Lung microvascular endothelial cell (primary cell): ENCODE measurements around the gene PRAMEF15. TPM values are rescaled to one million over a fixed set of nuclear protein-coding genes. Genes with fewer than 3 reads are reported as not detected.
"Not testable (repeated sequence)": the region's sequence is repeated elsewhere in the genome, so short reads cannot be mapped to it uniquely, and the experiment has no call there.

Experiments
- DNase-seq, 2 donors: peaks; one replicate each; pipeline versions ENCODE4 v3.0.0 to v3.0.0-alpha.2; 2010; ENCODE audit warnings: low read depth in 2 of 2
- total RNA-seq: library from RNA; depleted of rRNA; stranded (reverse); fragments of >200 nt; gene quantifications from 2 replicates; pipeline ENCODE4 v1.2.1, GENCODE V29; 2014

PRAMEF15 gene
- not detected in 2 replicates for total RNA-seq

DNA sequence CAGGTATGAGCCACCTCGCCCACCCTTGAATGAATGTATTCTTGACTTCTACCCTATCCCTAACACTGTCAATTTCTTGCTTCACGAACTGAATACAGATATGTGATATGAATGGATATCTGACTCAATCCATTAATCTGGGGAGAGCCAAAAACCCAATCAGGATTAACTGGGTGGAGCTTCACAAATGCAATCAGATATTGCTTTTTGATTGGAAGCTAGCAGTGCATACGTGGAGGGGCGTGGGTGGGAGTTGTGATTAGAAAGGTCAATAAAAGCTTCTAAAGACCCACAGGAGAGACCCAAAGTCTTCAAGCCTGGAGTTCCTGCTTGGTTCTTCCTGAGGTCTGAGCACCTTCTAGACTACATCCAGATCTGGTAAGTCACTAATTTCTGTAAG lies at the start of gene PRAMEF15:
Gene PRAMEF15, plus strand, starts transcription at position 301 of the 400 bp plus-strand sequence. CDS start 2,827 bp downstream, outside the sequence.
- DNase-seq: not testable (repeated sequence)

DNA sequence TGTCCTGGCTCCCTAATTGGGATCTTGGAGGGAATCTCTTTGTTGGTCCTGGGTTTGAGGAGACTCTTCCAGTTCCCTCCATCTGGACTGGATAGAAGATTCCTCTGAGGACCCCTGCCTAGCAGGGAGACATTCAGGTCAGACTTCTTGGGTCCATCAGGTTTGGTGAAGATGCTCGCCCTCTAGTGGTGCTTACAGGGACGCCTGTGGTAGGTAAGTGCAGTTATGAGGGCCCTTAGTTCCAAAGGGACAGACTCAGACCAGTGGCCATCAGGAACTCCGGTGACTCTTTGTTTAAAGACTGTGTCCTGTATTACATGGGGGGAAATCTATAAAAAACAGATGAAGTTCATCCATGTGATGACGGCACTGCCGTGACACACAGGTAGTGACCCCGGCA lies 38.4 kb upstream of the PRAMEF15 start:
- peak in 1 of 2 donors; percentile 0 for DNase-seq

DNA sequence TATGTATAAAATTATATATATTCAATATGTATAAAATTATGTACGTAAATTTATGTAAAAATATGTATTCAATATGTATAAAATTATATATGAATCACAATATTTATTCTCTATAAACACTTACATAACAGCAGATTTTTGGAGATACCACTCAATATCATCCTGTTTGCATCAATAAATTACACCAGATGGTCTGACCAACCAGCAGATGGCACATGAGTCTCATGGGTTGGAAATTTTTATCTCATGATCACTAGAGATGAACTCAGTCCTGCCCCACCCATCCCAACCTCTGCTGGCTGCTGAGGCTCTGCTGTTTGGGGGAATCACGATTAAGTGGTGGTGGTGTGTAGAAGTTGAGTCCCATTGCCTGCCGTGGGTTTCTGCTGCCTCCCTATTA lies 35.8 kb upstream of the PRAMEF15 start:
- not testable (repeated sequence) for DNase-seq

DNA sequence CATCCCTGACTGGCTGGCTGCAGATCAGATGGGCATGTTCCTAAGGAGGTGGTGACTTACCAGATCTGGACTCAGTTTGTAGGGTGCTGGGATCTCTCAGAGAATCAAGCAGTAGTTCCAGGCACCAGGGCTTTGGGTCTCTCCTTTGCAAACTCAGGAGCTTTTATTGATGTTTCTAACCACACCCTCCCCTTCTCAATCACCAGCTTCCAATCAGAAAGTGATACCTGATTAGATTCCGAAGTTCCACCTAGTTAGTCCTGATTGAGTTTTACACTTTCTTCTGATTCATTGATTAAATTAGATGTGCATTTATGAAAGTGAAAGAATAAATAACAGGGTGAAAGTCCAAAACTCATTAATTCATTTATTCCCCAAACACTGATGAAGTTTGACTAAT lies 30.3 kb upstream of the PRAMEF15 start, which contains the start of gene PRAMEF8:
Gene PRAMEF8, minus strand, starts transcription at position 101 of the 400 bp plus-strand sequence. CDS start 1,046 bp downstream, outside the sequence.
- DNase-seq: not testable (repeated sequence)

DNA sequence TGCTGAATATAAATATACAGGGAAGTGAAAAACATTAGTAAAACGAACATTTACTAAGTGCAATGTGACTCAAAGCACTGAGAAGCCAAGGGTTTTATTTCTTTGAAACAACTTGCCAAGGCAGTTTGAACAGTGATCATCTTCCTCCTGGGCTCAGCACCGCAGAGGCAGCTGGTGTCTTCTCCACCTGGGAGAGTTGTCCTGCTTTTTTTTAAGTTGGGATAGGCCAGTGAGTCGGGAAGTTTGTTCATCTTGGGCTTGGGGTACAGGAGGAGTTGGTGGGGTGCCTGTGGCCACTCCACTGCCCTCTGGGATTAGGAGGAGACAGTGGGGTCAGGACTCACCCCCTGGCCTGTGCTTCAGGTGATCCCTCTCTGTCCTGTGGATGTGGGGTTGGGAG lies 26.4 kb upstream of the PRAMEF15 start:
- DNase-seq: not testable (repeated sequence)

DNA sequence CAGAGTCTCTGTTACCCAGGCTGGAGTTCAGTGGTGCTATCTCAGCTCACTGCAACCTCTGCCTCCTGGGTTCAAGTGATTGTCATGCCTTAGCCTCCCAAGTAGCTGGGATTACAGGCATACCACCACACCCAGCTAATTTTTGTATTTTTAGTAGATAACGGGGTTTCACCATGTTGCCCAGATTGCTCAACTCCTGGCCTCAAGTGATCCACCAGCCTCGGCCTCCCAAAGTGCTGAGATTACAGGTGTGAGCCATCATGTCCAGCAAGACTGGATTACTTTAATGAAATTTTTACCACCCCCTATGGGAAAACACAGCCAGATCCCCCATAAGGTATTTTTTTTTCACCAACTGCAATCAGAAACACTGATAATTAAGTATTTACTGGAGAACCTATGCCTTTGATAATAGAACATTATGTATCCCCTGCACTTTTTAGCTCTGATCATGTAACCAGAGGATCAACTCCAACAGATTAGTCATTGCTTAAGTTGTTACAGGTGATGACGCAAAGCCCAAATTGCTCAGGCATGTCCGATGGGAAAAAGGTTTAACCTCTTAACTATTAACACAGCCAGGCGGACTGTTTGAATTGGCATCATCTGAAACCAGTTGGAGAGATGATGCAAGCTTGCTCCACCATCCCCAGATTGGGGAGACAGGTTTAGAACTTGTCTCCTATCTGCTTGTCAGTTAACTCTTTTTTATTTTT lies 18.0 kb upstream of the PRAMEF15 start:
- not testable (repeated sequence) for DNase-seq

DNA sequence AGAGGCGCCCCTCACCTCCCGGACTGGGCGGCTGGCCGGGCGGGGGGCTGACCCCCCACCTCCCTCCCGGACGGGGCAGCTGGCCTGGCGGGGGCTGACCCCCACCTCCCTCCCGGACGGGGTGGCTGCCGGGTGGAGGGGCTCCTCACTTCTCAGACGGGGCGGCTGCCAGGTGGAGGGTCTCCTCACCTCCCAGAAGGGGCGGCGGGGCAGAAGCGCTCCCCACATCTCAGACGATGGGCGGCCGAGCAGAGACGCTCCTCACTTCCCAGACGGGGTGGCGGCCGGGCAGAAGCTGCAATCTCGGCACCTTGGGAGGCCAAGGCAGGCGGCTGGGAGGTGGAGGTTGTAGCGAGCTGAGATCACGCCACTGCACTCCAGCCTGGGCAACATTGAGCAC lies 16.7 kb upstream of the PRAMEF15 start:
- DNase-seq: not testable (repeated sequence)

DNA sequence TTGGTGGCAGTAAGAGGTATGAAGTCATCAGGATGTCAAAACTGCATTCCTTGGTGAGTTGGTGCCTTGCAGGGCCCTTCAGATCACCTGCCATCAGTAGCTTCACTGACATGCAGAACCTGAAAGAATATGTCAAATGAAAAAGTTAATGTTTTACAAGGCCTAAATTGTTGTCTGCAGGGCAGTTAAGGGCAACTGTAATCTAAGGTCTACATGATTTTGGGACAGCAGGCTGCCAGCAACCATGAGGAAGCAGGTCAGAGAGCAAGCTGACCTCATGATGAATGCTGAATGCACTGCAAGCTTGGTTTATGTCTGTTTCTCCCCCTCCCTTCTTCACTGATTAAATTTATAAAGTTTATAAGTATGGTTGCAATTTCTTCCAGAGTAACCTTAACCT lies 13.2 kb upstream of the PRAMEF15 start:
- not testable (repeated sequence) for DNase-seq

DNA sequence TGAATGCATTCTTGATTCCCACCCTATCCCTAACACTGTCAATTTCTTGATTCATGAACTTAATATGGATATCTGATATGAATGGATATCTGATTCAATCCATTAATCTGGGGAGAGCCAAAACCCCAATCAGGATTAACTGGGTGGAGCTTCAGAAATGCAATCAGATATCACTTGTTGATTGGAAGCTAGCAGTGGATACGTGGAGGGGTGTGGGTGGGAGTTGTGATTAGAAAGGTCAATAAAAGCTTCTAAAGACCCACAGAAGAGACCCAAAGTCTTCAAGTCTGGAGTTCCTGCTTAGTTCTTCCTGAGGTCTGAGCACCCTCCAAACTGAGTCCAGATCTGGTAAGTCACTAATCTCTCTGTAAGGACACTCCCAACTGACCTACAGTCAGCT lies 12.1 kb upstream of the PRAMEF15 start, which contains the start of gene PRAMEF33:
Gene PRAMEF33, plus strand, starts transcription at position 301 of the 400 bp plus-strand sequence. CDS start 2,416 bp downstream, outside the sequence.
- not testable (repeated sequence) for DNase-seq

DNA sequence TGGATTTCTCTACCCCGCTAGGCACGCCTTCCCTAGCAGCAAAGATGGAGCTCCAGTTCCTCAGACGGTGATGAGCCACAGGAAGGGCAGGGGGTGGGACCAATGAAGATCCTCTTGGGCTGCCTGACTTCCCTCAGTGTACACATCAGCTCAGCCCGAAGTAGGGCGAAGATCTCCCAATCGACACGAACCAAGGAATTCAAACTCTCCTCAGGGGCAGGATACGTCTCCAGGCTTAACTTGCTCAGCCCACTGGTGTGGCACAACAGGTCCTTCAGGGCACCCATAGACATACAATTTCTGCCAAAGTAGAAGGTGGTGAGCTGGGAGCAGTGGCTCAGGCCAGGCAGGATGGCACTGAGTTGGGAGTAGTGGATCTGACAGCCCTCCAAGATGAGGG lies 27.1 kb downstream of the PRAMEF15 start:
- DNase-seq: not testable (repeated sequence)

DNA sequence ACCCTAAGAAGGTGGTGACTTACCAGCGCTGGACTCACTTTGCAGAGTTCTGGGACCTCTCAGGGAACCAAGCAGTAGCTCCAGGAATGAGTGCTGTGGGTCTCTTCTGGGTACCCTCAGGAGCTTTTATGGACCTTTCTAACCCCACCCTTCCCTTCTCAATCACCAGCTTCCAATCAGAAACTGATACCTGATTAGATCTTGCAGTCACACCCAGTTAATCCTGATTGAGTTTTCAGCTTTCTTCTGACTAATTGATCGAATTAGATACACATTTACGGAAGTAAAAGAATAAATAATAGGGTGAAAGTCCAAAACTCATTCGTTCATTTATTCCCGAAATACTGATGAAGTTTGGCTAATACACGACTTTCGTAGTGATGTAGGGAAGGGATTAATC lies 31.7 kb downstream of the PRAMEF15 start, which contains the start of gene PRAMEF14:
Gene PRAMEF14, minus strand, starts transcription at position 101 of the 400 bp plus-strand sequence. CDS start 1,820 bp downstream, outside the sequence.
- DNase-seq: not testable (repeated sequence)

DNA sequence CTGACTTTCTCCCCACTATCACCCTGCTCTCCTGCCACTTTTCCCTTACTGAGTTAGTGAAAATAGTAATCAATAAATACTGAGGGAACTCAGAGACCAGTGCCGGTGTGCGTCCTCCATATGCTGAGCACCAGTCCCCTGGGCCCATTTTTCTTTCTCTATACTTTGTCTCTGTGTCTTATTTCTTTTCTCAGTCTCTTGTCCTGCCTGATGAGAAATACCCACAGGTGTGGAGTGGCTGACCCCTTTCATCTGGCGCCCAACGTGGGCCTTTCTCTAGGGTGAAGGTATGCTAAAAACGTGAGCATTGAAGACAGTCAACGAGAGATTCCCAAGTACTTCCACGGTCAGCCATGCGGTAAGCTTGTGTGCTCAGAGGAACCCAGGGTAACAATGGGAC lies 38.1 kb downstream of the PRAMEF15 start:
- peak in 1 of 2 donors; percentile 2 for DNase-seq

DNA sequence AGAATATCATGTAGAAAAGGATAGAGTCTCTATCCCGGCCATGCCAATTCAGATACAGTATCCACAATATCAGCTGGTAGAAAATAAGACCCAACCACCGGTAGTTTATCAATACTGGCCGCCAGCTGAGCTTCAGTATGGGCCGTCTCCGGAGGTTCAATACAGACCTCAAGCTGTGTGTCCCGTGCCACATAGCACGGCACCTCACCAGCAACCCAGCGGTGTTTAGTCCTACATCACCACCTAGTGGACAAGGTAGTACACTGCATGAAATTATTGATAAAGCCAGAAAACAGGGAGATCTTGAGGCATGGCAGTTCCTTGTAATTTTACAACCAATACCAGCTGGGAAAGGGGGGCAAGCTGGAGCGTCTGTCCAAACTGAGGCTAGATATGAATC lies 39.1 kb downstream of the PRAMEF15 start:
- DNase-seq: not testable (repeated sequence)

DNA sequence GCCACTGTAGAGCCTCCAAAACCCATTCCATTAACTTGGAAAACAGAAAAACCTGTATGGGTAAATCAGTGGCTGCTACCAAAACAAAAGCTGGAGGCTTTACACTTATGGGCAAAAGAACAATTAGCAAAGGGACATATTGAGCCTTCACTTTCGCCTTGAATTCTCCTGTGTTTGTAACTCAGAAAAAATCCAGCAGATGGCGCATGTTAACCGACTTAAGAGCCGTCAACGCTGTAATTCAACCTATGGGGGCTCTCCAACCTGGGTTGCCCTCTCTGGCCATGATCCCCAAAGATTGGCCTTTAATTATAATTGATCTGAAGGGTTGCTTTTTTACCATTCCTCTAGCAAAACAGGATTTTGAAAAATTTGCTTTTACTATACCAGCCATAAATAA lies 41.4 kb downstream of the PRAMEF15 start:
- DNase-seq: peak; percentile 64 to 77

DNA sequence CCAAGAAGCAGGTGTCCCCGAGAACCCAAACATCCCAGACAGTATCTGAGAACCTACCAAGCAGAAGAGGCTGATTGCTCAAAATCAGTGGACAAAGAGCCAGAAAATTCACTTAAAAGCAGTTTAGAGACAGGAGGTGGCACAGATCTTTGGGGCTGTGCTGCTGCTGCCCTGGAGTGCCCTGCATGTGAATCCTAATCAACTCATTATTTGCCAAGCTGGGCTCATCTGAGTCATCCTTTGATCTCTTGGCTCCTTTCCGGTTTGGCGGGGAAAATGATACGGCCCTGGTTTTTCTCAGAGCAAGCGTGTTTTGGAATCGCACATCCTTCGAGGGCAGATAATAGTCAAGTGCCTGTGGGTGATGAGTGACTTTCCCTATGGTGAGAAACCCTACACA lies 47.0 kb downstream of the PRAMEF15 start:
- not testable (repeated sequence) for DNase-seq

DNA sequence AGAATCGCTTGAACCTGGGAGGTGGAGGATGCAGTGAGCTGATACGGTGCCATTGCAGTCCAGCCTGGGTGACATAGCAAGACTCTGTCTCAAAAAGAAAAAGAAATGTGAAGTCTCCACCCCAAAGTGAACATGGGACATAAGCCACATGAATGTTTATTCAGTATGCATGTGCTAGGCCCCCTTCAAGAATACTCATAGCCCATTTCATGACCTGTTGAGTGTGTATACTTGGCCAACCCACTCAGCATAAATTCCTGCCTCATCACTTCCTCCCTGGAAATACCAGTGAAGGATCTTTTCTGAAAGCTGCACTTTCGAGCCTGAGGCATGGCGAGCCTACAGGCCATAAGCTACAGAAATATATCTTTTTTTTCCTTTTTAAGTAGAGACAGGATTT lies 49.5 kb downstream of the PRAMEF15 start:
- not testable (repeated sequence) for DNase-seq

DNA sequence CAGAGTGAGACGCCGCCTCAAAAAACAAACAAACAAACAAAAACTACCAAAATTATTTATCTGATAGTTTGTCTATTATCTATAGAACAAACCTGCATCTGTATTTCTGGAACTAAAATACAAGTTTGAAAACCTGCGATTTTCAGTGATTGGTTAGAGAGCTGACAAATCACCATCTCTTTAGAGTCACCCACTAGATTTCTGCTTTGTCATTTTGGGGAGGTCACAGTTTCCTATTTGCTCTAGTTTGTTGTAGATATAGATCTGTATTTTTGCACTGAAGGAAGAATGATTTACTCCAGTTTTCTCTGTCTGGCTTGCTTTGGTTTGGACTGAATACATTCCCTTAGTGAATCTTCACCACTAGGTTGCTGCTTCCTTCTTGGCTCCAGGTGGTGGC lies 51.2 kb downstream of the PRAMEF15 start:
- not testable (repeated sequence) for DNase-seq

DNA sequence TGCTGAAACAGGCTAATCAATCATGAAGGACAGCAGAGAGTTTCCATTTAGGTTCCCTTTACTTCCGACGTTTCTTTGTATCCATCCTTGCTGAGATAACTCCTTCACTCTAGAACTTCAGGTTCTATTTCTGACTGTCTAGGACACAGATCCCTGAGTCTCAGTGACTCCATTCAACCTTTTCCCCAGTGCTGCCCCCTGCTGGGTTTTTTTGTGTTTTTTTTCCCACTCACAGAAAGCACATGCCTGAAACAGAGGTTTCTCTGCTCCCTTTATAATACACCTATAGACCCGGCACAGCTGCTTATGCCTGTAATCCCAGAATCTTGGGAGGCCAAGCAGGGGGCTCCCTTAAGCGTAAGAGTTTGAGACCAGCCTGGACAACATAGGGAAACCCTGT lies 53.2 kb downstream of the PRAMEF15 start:
- DNase-seq: peak in 1 of 2 donors; percentile 1

Other genes starting within 250 kb of the PRAMEF15 start
- gene PRAMEF25, start 244.8 kb upstream of the PRAMEF15 start, total RNA-seq: not detected in 2 replicates
- gene HNRNPCL2, start 198.7 kb upstream of the PRAMEF15 start, total RNA-seq: not detected in 2 replicates
- not detected in 2 replicates for gene PRAMEF26, start 159.6 kb upstream of the PRAMEF15 start, total RNA-seq
- not detected in 2 replicates for gene HNRNPCL4, start 149.9 kb upstream of the PRAMEF15 start, total RNA-seq
- not detected in 2 replicates for gene PRAMEF9, start 143.7 kb upstream of the PRAMEF15 start, total RNA-seq
- not detected in 2 replicates for gene PRAMEF13, start 114.2 kb upstream of the PRAMEF15 start, total RNA-seq
- gene PRAMEF18, start 89.4 kb upstream of the PRAMEF15 start, total RNA-seq: not detected in 2 replicates
- not detected in 2 replicates for gene PRAMEF5, start 61.4 kb upstream of the PRAMEF15 start, total RNA-seq
- not detected in 2 replicates for gene PRAMEF8, start 30.4 kb upstream of the PRAMEF15 start, total RNA-seq
- not detected in 2 replicates for gene PRAMEF33, start 12.0 kb upstream of the PRAMEF15 start, total RNA-seq
- not detected in 2 replicates for gene PRAMEF14, start 31.6 kb downstream of the PRAMEF15 start, total RNA-seq
- gene PRAMEF19, start 56.4 kb downstream of the PRAMEF15 start, total RNA-seq: not detected in 2 replicates
- not detected in 2 replicates for gene PRAMEF17, start 74.1 kb downstream of the PRAMEF15 start, total RNA-seq
- gene PRAMEF20, start 94.9 kb downstream of the PRAMEF15 start, total RNA-seq: not detected in 2 replicates
- 0.22 and 0.40 TPM in 2 replicates for gene LRRC38, start 198.4 kb downstream of the PRAMEF15 start, total RNA-seq